AG04449 (cell line): ENCODE results near the gene VAT1.

Experiments used
- CTCF ChIA-PET: fragments of 350-600 bp; formaldehyde crosslinking; extraction: SDS; loops from one replicate; lab custom pipeline; 2021; ENCODE audit warnings: antibody characterized with exemption; lab: Yijun Ruan, JAX
- POLR2A ChIA-PET: fragments of 400-600, 350-600 bp; formaldehyde crosslinking; extraction: SDS; loops from one replicate; lab custom pipeline; 2020; ENCODE audit warnings: antibody characterized with exemption, inconsistent platforms; lab: Yijun Ruan, JAX
- DNase-seq: peaks from one replicate; pipeline ENCODE4 v3.0.0-alpha.2; 2010; ENCODE audit warnings: low read depth, low spot score
- H3K4me3 ChIP-seq: 2 replicates; pipeline ENCODE4 v1.5.1; 2011; ENCODE audit warnings: low read depth, mild to moderate bottlenecking, control low read depth, low read length
- CTCF ChIP-seq: IDR thresholded peaks from one replicate; pipeline ENCODE4 v1.5.1; 2011; ENCODE audit warnings: mild to moderate bottlenecking, moderate library complexity, low read length, control low read depth, inconsistent platforms; ENCODE audit not compliant: insufficient read depth; ENCODE audit errors: missing control alignments

The VAT1 gene

GRCh38 chr17:43031666-43032065 is 9.5 kb upstream of the VAT1 start:
- CTCF ChIA-PET: interaction anchor here (1.0 kb wide), 1 partner anchor 93 kb away, joined by 4 read pairs; no protein-coding TSS in a partner anchor
- DNase-seq: no peak
- TF ChIP-seq CTCF: no peak
- POLR2A ChIA-PET: no interaction called here
- H3K4me3 ChIP-seq: no peak overlapping the region

- H3K4me3 ChIP-seq: no peak overlapping the region
- ChIA-PET POLR2A (no interaction called here), CTCF (interaction anchor here (0.5 to 1.1 kb wide), 3 partner anchors 12 to 54 kb away, joined by 3 to 4 read pairs (median 3); no protein-coding TSS in a partner anchor)
- no peak for TF ChIP-seq CTCF
- DNase-seq: no peak
Measured at GRCh38 chr17:43030137-43030767, 8.1 kb upstream of the VAT1 start.

GRCh38 chr17:43028221-43028861 is 6.2 kb upstream of the VAT1 start:
- ChIA-PET POLR2A (no interaction called here), CTCF (no interaction called here)
- no peak for DNase-seq
- no peak overlapping the region for H3K4me3 ChIP-seq
- TF ChIP-seq CTCF: no peak

GRCh38 chr17:43027091-43028032 is 5.2 kb upstream of the VAT1 start:
- TF ChIP-seq CTCF: no peak
- no peak for DNase-seq
- no peak overlapping the region for H3K4me3 ChIP-seq
- ChIA-PET CTCF (interaction anchor here (1.0 kb wide), 1 partner anchor 8 kb away, joined by 3 read pairs; no protein-coding TSS in a partner anchor), POLR2A (no interaction called here)

GRCh38 chr17:43026595-43026994 is 4.4 kb upstream of the VAT1 start:
- ChIA-PET POLR2A (no interaction called here), CTCF (interaction anchor here (1.0 kb wide), 1 partner anchor 9 kb away, joined by 3 read pairs; no protein-coding TSS in a partner anchor)
- TF ChIP-seq CTCF: no peak
- H3K4me3 ChIP-seq: no peak overlapping the region
- DNase-seq: no peak
